Activated CD8-positive, alpha-beta T cell treated with anti-CD3 and anti-CD28 coated beads, Interleukin-2, amount 10 ng/mL, durations not matched to agents 7 days and 5 days (primary cell): ENCODE results near the gene ADGRF4. TPM values are rescaled to one million over a fixed set of nuclear protein-coding genes. Genes with fewer than 3 reads are reported as not detected.

ENCODE experiments used
- total RNA-seq, 2 experiments: library from RNA; stranded (reverse); gene quantifications; one replicate each; pipeline ENCODE4 v1.2.3, GENCODE V29; 2021

ADGRF4 gene
- total RNA-seq, 2 experiments from 2014 or later = not detected

Other genes starting within 250 kb of the ADGRF4 start
- 10 to 100 TPM; 38.8 to 39.2 TPM for gene CD2AP, start 220.8 kb upstream of the ADGRF4 start, total RNA-seq
- gene OPN5, start 83.5 kb downstream of the ADGRF4 start, total RNA-seq = not detected